HCT116 (cell line): ENCODE data around the gene ZNF699.

Experiments
- EGR1 ChIP-seq: IDR thresholded peaks from 2 replicates; pipeline ENCODE4 v1.6.1; 2012; ENCODE audit warnings: low read depth
- FOSL1 ChIP-seq: IDR thresholded peaks from 2 replicates; pipeline ENCODE4 v1.6.1; 2012; ENCODE audit warnings: low read depth
- JUND ChIP-seq: IDR thresholded peaks from 2 replicates; pipeline ENCODE4 v1.6.1; 2012
- POLR2A ChIP-seq: IDR thresholded peaks from 2 replicates; pipeline ENCODE4 v1.7.0; 2011; ENCODE audit warnings: borderline replicate concordance; ENCODE audit not compliant: insufficient read depth, insufficient read length; ENCODE audit errors: extremely low read depth
- POLR2AphosphoS5 ChIP-seq: IDR thresholded peaks from 2 replicates; pipeline ENCODE4 v1.6.1; 2011; ENCODE audit warnings: mild to moderate bottlenecking, low read depth, low read length, moderate library complexity
- RAD21 ChIP-seq: IDR thresholded peaks from 2 replicates; pipeline ENCODE4 v1.6.1; 2012; ENCODE audit warnings: low read depth, mild to moderate bottlenecking
- SIN3A ChIP-seq: IDR thresholded peaks from 2 replicates; pipeline ENCODE4 v1.6.1; 2012; ENCODE audit warnings: low read depth
- SRF ChIP-seq: IDR thresholded peaks from 2 replicates; pipeline ENCODE4 v1.6.1; 2012; ENCODE audit warnings: low read depth
- YY1 ChIP-seq: IDR thresholded peaks from 2 replicates; pipeline ENCODE4 v1.6.1; 2011; ENCODE audit warnings: low read length, low read depth, moderate library complexity, mild to moderate bottlenecking; ENCODE audit not compliant: insufficient replicate concordance; ENCODE audit errors: extremely low read depth
- ZNF274 ChIP-seq: fragments of 200-500 bp; sonication (Bioruptor generic); IDR thresholded peaks from 2 replicates; pipeline ENCODE4 v1.6.1; 2014; ENCODE audit warnings: mild to moderate bottlenecking, low read depth, low read length, inconsistent platforms
- TF ChIP-seq, protein P1 (sequence below), 3 experiments: fragments of 200-600 bp in 1 of 3; sonication (generic) in 1 of 3; IDR thresholded peaks in 2 of 3; conservative IDR thresholded peaks in 1 of 3; 2 replicates each; pipeline ENCODE4 v1.5.1; 2012 to 2017; ENCODE audit warnings: low read depth in 2 of 3, low read length in 2 of 3, antibody characterized with exemption in 1 of 3, borderline replicate concordance in 1 of 3, control low read depth in 1 of 3, mild to moderate bottlenecking in 1 of 3, mixed read lengths in 1 of 3, mixed run types in 1 of 3, moderate library complexity in 1 of 3; ENCODE audit not compliant: insufficient read depth in 1 of 3
- TF ChIP-seq, protein P2 (sequence below): IDR thresholded peaks from 2 replicates; pipeline ENCODE4 v1.6.1; 2012; ENCODE audit warnings: low read depth

DNA sequence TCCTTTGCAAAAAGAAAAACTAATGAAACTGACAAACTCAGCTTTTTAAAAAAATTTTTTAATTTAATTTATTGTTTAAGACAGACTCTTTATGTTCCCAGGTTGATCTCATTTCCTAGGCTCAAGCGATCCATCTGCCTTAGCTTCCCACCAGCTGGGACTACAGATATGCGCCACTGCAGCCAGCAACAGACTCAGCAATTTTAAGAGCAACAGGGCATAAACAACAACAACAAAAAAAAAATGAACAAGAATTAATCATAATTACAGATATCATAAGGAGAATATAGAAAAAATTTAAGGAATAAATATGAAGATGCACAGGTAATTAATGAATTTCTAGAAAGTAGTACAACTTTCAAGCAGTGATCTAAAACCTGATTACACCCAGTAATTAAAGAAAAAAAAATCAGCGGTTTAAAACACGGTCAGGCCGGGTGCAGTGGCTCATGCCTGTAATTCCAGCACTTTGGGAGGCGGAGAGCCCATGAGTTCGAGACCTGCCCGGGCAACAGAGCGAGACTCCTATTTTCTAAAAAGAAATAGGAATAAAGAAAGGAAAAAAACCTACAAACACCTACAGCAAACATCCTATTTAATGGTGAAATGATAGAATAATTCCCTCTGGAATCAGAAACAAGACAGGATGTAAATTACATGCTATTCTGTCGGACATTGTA lies 1.4 kb downstream of the ZNF699 start:
- TF ChIP-seq, protein P1, sequence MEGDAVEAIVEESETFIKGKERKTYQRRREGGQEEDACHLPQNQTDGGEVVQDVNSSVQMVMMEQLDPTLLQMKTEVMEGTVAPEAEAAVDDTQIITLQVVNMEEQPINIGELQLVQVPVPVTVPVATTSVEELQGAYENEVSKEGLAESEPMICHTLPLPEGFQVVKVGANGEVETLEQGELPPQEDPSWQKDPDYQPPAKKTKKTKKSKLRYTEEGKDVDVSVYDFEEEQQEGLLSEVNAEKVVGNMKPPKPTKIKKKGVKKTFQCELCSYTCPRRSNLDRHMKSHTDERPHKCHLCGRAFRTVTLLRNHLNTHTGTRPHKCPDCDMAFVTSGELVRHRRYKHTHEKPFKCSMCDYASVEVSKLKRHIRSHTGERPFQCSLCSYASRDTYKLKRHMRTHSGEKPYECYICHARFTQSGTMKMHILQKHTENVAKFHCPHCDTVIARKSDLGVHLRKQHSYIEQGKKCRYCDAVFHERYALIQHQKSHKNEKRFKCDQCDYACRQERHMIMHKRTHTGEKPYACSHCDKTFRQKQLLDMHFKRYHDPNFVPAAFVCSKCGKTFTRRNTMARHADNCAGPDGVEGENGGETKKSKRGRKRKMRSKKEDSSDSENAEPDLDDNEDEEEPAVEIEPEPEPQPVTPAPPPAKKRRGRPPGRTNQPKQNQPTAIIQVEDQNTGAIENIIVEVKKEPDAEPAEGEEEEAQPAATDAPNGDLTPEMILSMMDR (IDR thresholded peaks at IDR 0.05 in 2 of 3, conservative IDR thresholded peaks at IDR 0.05 in 1 of 3; ENCODE audit: borderline replicate concordance in 1 of 3, insufficient read depth in 1 of 3, low read depth in 2 of 3, low read length in 2 of 3), result no peak
- no peak for TF ChIP-seq POLR2A
- no peak for TF ChIP-seq ZNF274
- TF ChIP-seq SRF, result no peak
- TF ChIP-seq, protein P2, sequence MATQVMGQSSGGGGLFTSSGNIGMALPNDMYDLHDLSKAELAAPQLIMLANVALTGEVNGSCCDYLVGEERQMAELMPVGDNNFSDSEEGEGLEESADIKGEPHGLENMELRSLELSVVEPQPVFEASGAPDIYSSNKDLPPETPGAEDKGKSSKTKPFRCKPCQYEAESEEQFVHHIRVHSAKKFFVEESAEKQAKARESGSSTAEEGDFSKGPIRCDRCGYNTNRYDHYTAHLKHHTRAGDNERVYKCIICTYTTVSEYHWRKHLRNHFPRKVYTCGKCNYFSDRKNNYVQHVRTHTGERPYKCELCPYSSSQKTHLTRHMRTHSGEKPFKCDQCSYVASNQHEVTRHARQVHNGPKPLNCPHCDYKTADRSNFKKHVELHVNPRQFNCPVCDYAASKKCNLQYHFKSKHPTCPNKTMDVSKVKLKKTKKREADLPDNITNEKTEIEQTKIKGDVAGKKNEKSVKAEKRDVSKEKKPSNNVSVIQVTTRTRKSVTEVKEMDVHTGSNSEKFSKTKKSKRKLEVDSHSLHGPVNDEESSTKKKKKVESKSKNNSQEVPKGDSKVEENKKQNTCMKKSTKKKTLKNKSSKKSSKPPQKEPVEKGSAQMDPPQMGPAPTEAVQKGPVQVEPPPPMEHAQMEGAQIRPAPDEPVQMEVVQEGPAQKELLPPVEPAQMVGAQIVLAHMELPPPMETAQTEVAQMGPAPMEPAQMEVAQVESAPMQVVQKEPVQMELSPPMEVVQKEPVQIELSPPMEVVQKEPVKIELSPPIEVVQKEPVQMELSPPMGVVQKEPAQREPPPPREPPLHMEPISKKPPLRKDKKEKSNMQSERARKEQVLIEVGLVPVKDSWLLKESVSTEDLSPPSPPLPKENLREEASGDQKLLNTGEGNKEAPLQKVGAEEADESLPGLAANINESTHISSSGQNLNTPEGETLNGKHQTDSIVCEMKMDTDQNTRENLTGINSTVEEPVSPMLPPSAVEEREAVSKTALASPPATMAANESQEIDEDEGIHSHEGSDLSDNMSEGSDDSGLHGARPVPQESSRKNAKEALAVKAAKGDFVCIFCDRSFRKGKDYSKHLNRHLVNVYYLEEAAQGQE, result no peak
- no peak for TF ChIP-seq EGR1
- no peak for TF ChIP-seq RAD21
- TF ChIP-seq JUND, result no peak
- no peak for TF ChIP-seq SIN3A
- no peak for TF ChIP-seq YY1
- TF ChIP-seq POLR2AphosphoS5, result no peak
- no peak for TF ChIP-seq FOSL1
